ENCODE data around the gene VAMP2. TPM values are rescaled to one million over a fixed set of nuclear protein-coding genes. Genes with fewer than 3 reads are reported as not detected.

VAMP2 gene
- total and polyA plus RNA-seq, 9 of the 15 experiments (the other 6 are each of a cell fraction or from before 2014, with no cell fraction given), result 2.3 to 31.8 (median 6.0) TPM

DNA sequence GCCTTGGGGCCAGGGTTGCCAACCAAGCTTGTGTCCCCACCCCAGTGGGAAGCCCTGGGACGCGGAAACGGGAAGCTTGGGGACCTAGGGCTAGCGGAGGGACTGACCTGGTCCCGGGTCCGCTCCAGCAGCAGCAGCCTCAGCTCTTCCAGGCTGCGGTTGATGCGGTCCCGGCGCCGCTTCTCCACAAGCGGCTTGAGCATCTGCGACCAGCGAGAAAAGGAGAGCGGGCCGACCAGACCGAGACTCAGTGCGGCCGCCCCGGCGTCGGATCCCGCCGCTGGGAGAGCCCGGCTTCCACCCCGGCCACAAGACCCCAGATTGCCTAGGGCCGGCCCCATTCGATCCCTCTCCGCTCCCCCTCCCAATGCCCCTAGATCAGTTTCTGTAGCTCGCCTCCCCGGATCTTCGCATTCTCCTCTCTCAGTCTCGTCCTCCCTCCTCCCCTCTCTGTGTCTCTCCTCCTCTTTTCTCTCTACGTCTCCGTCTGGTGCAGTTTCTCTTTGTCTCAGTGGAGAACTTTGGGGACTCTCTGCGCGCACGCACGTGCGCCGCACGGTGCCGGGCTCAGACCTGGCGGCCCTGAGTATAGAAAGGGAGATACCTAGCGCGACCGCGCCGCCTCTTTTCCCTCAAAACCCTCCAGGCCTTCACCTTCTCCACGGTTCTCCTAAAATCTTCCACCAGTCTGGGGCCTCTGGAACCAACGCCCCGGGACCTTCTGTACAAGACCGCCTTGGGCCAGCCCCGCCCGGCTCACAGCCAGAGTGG is 39.6 kb downstream of the VAMP2 start (continued):
- TF ChIP-seq, protein P1, sequence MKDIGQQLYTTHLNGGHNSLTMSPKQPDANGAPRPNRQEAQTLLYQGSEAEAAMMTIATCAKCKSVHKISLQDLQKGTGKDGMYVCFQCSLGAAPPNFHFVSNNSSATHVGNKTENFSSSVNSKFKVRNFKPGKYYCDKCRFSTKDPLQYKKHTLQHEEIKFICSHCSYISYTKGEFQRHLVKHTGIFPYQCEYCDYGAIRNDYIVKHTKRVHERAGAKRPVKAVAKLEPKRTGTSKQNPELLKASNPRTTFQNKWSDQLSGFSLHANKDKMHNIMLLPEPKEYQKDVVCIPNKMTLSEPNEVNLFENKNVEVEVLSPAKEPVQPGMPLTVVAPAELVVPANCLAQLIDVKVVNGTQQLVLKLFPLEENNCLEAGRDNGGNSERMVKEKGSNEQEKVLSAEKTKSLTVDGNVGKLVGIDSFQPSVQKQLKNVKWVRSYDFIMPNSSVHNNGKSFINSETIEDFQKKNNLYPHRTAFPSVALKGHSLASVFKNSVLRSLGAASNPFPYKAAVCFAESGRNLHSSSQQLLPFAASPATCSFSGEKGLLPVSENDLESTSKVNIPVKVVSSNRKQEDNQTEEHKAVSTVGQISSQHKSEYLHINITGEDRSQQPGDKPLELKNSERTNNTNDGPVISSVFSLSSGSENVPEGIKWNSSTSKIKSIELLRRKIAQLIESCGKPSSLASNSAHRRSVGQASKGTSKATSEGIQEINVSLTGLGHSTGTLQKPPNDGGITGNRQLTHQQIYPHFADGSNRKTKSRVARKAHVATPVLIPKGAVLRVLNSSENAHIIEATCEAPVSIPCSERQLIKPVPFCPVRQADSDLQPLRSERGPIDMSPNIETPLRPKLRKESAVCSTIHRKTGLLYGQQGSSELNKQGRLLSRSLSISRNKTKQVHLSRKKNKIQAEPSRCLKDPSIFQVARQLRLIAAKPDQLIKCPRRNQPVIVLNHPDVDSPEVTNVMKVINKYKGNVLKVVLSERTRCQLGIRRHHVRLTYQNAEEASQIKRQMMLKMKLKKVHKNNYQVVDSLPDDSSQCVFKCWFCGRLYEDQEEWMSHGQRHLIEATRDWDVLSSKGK (CRISPR knock-in tag; IDR thresholded peaks at IDR 0.05), result no peak

DNA sequence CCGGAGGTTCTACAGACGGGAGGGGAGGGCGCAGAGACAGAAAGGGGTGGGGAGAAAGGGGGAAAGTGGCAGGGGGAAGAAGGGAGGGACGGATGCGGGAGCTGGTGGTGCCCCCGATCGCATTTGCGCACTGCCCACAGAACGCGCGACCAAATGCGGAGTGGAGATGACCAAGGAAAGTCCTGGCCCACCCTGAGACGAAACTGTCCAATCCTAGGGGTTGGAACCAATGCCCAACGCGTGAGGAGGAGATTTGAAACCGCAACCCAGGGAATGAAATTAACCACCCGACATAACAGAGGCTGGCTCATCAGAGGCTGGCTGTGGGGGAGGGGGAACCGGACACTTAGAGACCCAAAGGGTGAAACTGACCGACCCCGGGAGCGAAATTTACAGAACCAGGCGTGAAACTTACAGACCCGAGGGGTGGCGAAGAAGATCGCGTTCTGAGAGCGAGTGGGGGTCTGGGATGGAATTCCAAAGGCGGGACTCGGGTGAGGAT is 40.3 kb downstream of the VAMP2 start:
- ATAC-seq, result no peak
- in situ Hi-C loops (cut with MboI), result loop anchor here (5.0 kb wide), 2 partner anchors 100 to 180 kb away; no protein-coding TSS in a partner anchor

More for the DNA sequence above, 40.3 kb downstream of the VAMP2 start:
- TF ChIP-seq, protein P2, sequence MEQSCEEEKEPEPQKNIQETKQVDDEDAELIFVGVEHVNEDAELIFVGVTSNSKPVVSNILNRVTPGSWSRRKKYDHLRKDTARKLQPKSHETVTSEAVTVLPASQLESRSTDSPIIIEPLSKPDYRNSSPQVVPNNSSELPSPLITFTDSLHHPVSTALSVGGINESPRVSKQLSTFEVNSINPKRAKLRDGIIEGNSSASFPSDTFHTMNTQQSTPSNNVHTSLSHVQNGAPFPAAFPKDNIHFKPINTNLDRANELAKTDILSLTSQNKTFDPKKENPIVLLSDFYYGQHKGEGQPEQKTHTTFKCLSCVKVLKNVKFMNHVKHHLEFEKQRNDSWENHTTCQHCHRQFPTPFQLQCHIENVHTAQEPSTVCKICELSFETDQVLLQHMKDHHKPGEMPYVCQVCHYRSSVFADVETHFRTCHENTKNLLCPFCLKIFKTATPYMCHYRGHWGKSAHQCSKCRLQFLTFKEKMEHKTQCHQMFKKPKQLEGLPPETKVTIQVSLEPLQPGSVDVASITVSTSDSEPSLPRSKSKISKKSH (CRISPR knock-in tag; IDR thresholded peaks at IDR 0.05), result no peak
- peak; percentile 24; the same call in 1 of the 2 replicates for TF ChIP-seq CHD2 (IDR thresholded peaks at IDR 0.05; ENCODE audit: low read depth, low read length)
- ChIA-PET CTCF (ENCODE audit: low intra/inter-chr PET ratio) (no interaction called here), POLR2A (interaction anchor here (0.9 kb wide), 1 partner anchor 51 kb away, joined by 7 read pairs; no protein-coding TSS in a partner anchor)
- Histone ChIP-seq H3K9ac (ENCODE audit: insufficient read depth in 1 of 2, low read depth in 2 of 2, low read length in 2 of 2) (peak overlapping the region in 1 of 2 experiments; percentile 85; a peak in 2 of 4 replicates), H4K20me1 (replicated peaks; ENCODE audit: control insufficient read depth, insufficient read depth, low read length) (peaks cover 8% of the 10 kb centered on the region; the same call in 1 of the 2 replicates), H3K4me1 (replicated peaks in 1 of 2; ENCODE audit: control insufficient read depth in 2 of 2, insufficient read depth in 2 of 2, low read length in 2 of 2) (peaks cover 32 to 71% of the 10 kb centered on the region in 2 experiments), H3K27ac (ENCODE audit: extremely low read depth, low read depth, low read length) (no peak overlapping the region), H3K4me3 (peak overlapping the region; percentile 65), H3K9me3 (replicated peaks; ENCODE audit: control insufficient read depth, insufficient read depth, low read depth, low read length) (no peaks in the 10 kb centered on the region), H2AFZ (ENCODE audit: low read depth, low read length) (peak overlapping the region; percentile 82), H3K4me2 (ENCODE audit: insufficient read depth, low read length) (peak overlapping the region; percentile 87), H3K9me1 (ENCODE audit: control insufficient read depth, insufficient read depth, low read length) (no peaks in the 10 kb centered on the region), H3K27me3 (ENCODE audit: control insufficient read depth in 2 of 2, insufficient read depth in 2 of 2, low read length in 2 of 2) (peaks cover 1 to 17% of the 10 kb centered on the region in 2 experiments; a peak in 1 of 5 replicates), H3K79me2 (ENCODE audit: control insufficient read depth, insufficient read depth, low read length) (no peaks in the 10 kb centered on the region), H3K36me3 (ENCODE audit: control insufficient read depth, insufficient read depth, low read length) (no peaks in the 10 kb centered on the region)
- intact Hi-C loops (cut with micrococcal nuclease), result loop anchor here (5.0 to 10.0 kb wide), 3 partner anchors 50 to 288 kb away; partner anchors contain the start of gene KDM6B
- 2% methylated on average over 21 of the region's 29 CpGs for WGBS (ENCODE audit: insufficient coverage, low coverage, missing lambda C conversion rate)
- BruUV-seq (replicated peaks), result no TSS peak
- DNase-seq (ENCODE audit: extremely low read depth in 1 of 4, low spot score in 3 of 4) (no peak), FAIRE-seq (no peak)
